Transverse colon (tissue), 4 donors: Measurements from ENCODE around the gene CCBE1.

Source experiments
- CTCF ChIP-seq, 5 experiments: fragments of 200-600 bp in 3 of 5; fragments of 450-650 bp in 2 of 5; sonication (generic) in 3 of 5; IDR thresholded peaks; 1 replicate in 2 of 5; 2 replicates in 3 of 5; pipeline ENCODE4 v1.5.1; 2016 to 2017; ENCODE audit warnings: antibody characterized with exemption in 5 of 5, inconsistent platforms in 3 of 5, mild to moderate bottlenecking in 2 of 5, moderate library complexity in 1 of 5
- EP300 ChIP-seq: sonication (generic); formaldehyde crosslinking; IDR thresholded peaks from one replicate; pipeline ENCODE4 v1.6.1; 2017; ENCODE audit warnings: antibody characterized with exemption, low read depth
- POLR2A ChIP-seq: fragments of 450-650 bp; IDR thresholded peaks from one replicate; pipeline ENCODE4 v1.6.1; 2016; ENCODE audit warnings: antibody characterized with exemption, mild to moderate bottlenecking, moderate library complexity
- POLR2AphosphoS5 ChIP-seq, 3 donors: sonication (generic); formaldehyde crosslinking; IDR thresholded peaks; one replicate each; pipeline ENCODE4 v1.6.1; 2016; ENCODE audit warnings: antibody characterized with exemption in 3 of 3

DNA sequence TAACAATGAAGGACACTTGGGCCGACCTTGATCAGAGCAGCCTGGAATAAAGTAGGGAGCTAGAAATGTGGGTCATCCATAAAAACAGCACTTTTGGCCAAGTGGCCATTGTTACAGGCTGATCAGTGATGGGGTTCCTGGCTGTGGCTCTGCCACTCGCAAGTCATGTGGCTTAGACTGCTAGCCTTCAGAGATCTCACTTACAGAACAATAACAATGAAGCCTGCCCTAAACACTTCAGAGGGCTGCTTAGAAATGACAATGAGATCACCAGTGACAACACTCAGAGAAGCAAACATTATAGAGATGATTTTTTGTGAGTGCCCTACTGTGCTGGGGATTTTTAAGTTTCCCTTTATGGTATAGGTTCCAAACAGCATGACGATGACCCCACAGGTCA lies 230.2 kb downstream of the CCBE1 start:
- TF ChIP-seq CTCF (IDR thresholded peaks at IDR 0.05): no peak
- TF ChIP-seq EP300: no peak
- no peak for TF ChIP-seq POLR2A
- TF ChIP-seq POLR2AphosphoS5 (IDR thresholded peaks at IDR 0.05): no peak
